ENCODE results near the gene MGP. TPM values are rescaled to one million over a fixed set of nuclear protein-coding genes. Genes with fewer than 3 reads are reported as not detected.

Gene MGP
- total RNA-seq, 2 experiments from 2014 or later, result not detected

- Histone ChIP-seq H3K9me2 (ENCODE audit: insufficient read depth, low read length) (no peaks in the 10 kb centered on the region), H3K36me3 (ENCODE audit: insufficient read depth, low read length) (peaks cover 17% of the 10 kb centered on the region; the same call in 1 of the 2 replicates), H4K20me1 (ENCODE audit: insufficient read depth, low read length) (no peaks in the 10 kb centered on the region), H3K79me2 (ENCODE audit: insufficient read depth, low read depth, low read length) (no peaks in the 10 kb centered on the region), H3K4me1 (ENCODE audit: insufficient read depth, low read length, poor library complexity, severe bottlenecking) (peaks cover 11% of the 10 kb centered on the region), H3K4me3 (ENCODE audit: low read depth, low read length, poor library complexity, severe bottlenecking) (no peak overlapping the region), H3K4me2 (ENCODE audit: low read length) (no peak overlapping the region), H3K9me3 (ENCODE audit: low read length) (no peaks in the 10 kb centered on the region), H3K27ac (ENCODE audit: low read depth, low read length, poor library complexity, severe bottlenecking) (no peak overlapping the region), H2AFZ (ENCODE audit: low read length) (no peak overlapping the region)
- ChIA-PET CTCF (ENCODE audit: unreplicated experiment) (no interaction called here), POLR2A (no interaction called here)
- intact Hi-C loops (cut with micrococcal nuclease; ENCODE audit: unreplicated experiment), result no loop called here
- no peak for DNase-seq (ENCODE audit: low spot score)
- no TSS peak for BruUV-seq (replicated peaks)
- TF ChIP-seq CTCF (conservative IDR thresholded peaks at IDR 0.05; ENCODE audit: low read length) (no peak), EZH2phosphoT487 (IDR thresholded peaks at IDR 0.05; ENCODE audit: borderline replicate concordance, low read depth, low read length) (no peak)
These were observed 33.8 kb upstream of the MGP start for GRCh38 chr12:14919455-14919854.

DNA sequence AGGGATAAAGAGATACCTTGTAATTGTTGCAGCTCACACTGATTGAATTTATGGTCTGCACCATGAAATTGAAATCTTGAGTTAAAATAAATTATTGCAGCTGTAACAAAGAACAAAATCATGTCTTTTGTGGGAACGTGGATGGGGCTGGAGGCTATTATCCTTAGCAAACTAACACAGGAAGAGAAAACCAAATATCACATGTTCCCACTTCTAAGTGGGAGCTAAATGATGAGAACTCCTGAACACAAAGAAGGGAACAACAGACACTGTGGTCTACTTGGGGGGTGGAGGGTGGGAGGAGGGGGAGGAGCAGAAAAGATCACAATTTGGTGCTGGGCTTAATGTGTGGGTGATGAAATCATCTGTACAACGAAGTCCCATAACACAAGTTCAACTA lies 30.1 kb upstream of the MGP start:
- H4K20me1 ChIP-seq (ENCODE audit: insufficient read depth, low read length), result no peaks in the 10 kb centered on the region
- intact Hi-C loops (cut with micrococcal nuclease; ENCODE audit: unreplicated experiment), result no loop called here
- peaks cover 25% of the 10 kb centered on the region for H3K36me3 ChIP-seq (ENCODE audit: insufficient read depth, low read length)
- no TSS peak for BruUV-seq (replicated peaks)
- CTCF ChIA-PET (ENCODE audit: unreplicated experiment), result no interaction called here
- no peak overlapping the region for H2AFZ ChIP-seq (ENCODE audit: low read length)
- no peak overlapping the region for H3K27ac ChIP-seq (ENCODE audit: low read depth, low read length, poor library complexity, severe bottlenecking)
- H3K4me3 ChIP-seq (ENCODE audit: low read depth, low read length, poor library complexity, severe bottlenecking), result no peak overlapping the region
- no peaks in the 10 kb centered on the region for H3K9me2 ChIP-seq (ENCODE audit: insufficient read depth, low read length)
- H3K4me1 ChIP-seq (ENCODE audit: insufficient read depth, low read length, poor library complexity, severe bottlenecking), result peaks cover 3% of the 10 kb centered on the region
- no peak overlapping the region for H3K4me2 ChIP-seq (ENCODE audit: low read length)
- POLR2A ChIA-PET, result interaction anchor here (0.6 to 1.0 kb wide), 2 partner anchors 22 to 169 kb away, joined by 5 to 6 read pairs; no protein-coding TSS in a partner anchor
- no peaks in the 10 kb centered on the region for H3K79me2 ChIP-seq (ENCODE audit: insufficient read depth, low read depth, low read length)
- no peaks in the 10 kb centered on the region for H3K9me3 ChIP-seq (ENCODE audit: low read length)
- no peak for DNase-seq (ENCODE audit: low spot score)
- TF ChIP-seq CTCF (conservative IDR thresholded peaks at IDR 0.05; ENCODE audit: low read length), result no peak
- no peak for TF ChIP-seq EZH2phosphoT487 (IDR thresholded peaks at IDR 0.05; ENCODE audit: borderline replicate concordance, low read depth, low read length)

- no peak for DNase-seq (ENCODE audit: low spot score)
- Histone ChIP-seq H3K36me3 (ENCODE audit: insufficient read depth, low read length) (peaks cover 16% of the 10 kb centered on the region), H3K4me1 (ENCODE audit: insufficient read depth, low read length, poor library complexity, severe bottlenecking) (no peaks in the 10 kb centered on the region), H3K9me3 (ENCODE audit: low read length) (no peaks in the 10 kb centered on the region), H3K9me2 (ENCODE audit: insufficient read depth, low read length) (no peaks in the 10 kb centered on the region), H4K20me1 (ENCODE audit: insufficient read depth, low read length) (no peaks in the 10 kb centered on the region), H3K4me2 (ENCODE audit: low read length) (no peak overlapping the region), H2AFZ (ENCODE audit: low read length) (no peak overlapping the region), H3K4me3 (ENCODE audit: low read depth, low read length, poor library complexity, severe bottlenecking) (no peak overlapping the region), H3K79me2 (ENCODE audit: insufficient read depth, low read depth, low read length) (no peaks in the 10 kb centered on the region), H3K27ac (ENCODE audit: low read depth, low read length, poor library complexity, severe bottlenecking) (no peak overlapping the region)
- CTCF ChIA-PET (ENCODE audit: unreplicated experiment), result no interaction called here
- TF ChIP-seq CTCF (conservative IDR thresholded peaks at IDR 0.05; ENCODE audit: low read length) (no peak), EZH2phosphoT487 (IDR thresholded peaks at IDR 0.05; ENCODE audit: borderline replicate concordance, low read depth, low read length) (no peak)
- intact Hi-C loops (cut with micrococcal nuclease; ENCODE audit: unreplicated experiment), result no loop called here
- POLR2A ChIA-PET, result interaction anchor here (0.5 to 1.2 kb wide), 5 partner anchors 21 to 176 kb away, joined by 3 to 6 read pairs (median 3); no protein-coding TSS in a partner anchor
- BruUV-seq (replicated peaks), result no TSS peak
These were observed 27.7 kb upstream of the MGP start for GRCh38 chr12:14913381-14913781.

Measured in OCI-LY7 (cell line).